Stimulated activated CD8-positive, alpha-beta memory T cell treated with anti-CD3 and anti-CD28 coated beads, Interleukin-12 subunit alpha, Interleukin-12 subunit beta, amount 100 ng/mL, for 24 hours (primary cell): ENCODE measurements around the gene TGFB1.
"Not testable (repeated sequence)": the region's sequence is repeated elsewhere in the genome, so short reads cannot be mapped to it uniquely, and the experiment has no call there.

Experiments
- DNase-seq: peaks from one replicate; pipeline ENCODE4 v3.0.0-alpha.2; 2020; ENCODE audit errors: extremely low read depth

Gene TGFB1

DNA sequence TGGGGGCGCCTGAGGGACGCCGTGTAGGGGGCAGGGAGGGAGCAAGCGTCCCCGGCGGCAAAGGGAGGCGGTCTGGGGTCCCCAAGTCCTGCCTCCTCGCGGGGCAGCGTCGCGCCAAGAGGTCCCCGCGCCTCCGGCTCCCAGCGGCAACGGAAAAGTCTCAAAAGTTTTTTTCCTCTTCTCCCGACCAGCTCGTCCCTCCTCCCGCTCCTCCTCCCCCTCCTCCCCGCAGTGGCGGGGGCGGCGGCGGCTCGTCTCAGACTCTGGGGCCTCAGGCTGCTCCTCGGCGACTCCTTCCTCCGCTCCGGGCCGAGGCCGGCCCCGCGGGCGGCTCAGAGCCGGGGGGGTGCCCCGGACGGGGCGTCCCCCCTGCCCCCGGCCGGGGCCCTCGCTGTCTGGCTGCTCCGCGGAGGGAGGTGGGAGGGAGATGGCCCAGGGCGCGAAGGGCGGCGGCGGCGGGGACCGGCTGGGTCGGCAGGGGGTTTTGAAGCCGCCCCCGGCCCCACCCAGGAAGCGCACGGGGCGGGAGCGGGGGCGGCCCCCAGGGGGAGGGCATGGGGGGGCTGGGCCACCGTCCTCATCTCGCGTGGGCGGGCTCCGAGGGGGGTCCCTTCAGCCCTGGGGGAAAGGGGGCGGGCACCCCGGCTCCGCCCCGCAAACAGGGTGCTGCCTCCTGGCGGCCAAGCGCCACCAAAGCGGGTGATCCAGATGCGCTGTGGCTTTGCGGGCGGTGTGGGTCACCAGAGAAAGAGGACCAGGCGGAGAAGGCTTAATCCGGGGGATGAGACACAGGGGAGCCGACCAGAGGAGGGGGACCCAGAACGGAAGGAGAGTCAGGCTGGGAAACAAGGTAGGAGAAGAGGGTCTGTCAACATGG, at the start of gene TGFB1:
TSS of gene TGFB1 (minus strand) at position 457 of the 877 bp plus-strand sequence. CDS start 878 bp downstream, outside the sequence.
- DNase-seq = peak; percentile 83

DNA sequence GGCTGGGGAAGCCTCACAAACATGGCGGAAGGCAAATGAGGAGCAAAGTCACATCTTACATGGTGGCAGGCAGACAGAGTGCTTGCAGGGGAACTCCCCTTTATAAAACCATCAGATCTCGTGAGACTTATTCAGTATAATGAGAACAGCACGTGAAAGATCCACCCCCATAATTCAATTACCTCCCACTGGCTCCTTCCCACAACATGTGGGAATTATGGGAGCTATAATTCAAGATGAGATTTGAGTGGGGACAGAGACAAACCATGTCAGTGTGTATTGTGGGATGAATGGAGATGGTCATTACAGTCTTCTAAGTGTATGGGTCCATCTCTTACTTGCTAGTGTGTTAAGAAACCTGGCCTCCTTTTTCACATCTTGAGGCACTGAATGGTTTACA, 48.3 kb upstream of the TGFB1 start:
- DNase-seq = no peak

DNA sequence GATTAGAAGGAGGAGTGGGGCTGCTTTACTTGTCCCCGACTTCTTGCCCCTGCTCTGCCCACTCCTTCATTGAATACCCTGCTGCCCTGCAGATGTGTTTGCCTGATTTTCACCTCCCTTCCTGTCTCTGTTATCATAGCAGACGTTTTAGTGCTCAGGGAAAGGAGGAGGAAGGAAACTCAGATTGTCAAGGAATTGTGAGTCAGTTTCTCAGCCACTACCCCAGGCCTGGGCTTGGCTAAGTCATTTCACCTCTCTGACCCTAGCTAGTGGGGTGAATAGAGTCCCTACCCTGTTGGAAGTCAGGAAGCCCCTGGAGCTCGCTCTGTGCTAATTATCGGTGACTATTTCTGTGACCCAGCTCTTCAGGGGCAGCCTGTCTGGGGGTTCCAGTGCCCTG, 47.8 kb upstream of the TGFB1 start:
- DNase-seq = no peak

DNA sequence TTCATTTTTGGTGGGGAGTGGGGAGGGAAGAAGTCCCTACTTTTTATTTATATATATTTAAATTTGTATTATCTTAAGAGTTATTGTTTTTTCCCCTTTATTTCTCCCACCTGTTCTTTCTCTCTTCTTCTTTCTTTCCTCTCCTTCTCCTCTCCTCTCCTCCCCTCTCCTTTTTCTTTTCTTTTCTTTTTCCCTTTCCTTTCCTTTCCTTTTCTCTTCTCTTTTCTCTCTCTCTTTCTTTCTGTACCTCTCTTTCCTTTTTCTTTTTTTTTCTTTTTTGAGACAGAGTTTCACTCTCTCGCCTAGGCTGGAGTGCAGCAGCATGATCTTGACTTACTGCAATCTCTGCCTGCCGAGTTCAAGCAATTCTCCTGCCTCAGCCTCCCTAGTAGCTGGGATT, 45.8 kb upstream of the TGFB1 start:
- no peak for DNase-seq

DNA sequence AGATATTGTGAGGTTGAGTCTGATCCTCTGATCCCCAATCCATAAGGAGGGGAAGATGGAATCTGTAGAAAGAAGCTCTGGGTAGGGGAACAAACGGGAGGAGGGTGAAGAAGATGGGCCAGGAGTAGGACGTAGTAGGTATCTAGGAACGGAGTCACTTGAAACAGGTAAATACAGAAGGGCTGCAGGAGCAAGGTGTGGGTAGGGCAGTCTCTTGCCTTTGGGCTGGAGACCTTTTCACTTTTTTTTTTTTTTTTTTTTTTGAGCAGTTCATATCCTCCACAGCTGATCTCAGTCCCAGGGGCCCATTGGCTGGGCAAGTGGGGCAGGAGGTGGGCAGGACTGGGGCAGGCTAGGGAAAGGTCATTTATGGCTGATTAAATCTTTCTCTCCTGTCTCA, 45.4 kb upstream of the TGFB1 start:
- no peak for DNase-seq

DNA sequence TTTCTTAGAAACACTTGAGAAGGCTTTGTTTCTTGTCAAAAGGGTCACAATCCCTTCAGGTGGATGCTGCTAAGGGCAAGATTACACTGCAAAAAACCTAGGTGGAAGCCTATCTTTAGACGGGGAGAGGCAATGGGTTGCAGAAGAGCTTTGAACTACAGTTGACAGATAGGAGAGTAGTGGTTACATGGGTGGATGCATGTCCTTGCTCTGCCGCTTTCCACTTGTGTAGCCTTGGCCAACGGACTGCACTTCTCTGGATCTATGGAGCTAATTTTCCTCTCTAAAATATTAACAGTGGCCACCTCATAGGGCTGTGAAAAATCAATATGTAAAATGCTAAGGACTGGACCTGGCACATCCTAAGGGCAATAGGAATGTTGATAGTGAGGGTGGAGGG, 44.9 kb upstream of the TGFB1 start:
- DNase-seq = no peak

DNA sequence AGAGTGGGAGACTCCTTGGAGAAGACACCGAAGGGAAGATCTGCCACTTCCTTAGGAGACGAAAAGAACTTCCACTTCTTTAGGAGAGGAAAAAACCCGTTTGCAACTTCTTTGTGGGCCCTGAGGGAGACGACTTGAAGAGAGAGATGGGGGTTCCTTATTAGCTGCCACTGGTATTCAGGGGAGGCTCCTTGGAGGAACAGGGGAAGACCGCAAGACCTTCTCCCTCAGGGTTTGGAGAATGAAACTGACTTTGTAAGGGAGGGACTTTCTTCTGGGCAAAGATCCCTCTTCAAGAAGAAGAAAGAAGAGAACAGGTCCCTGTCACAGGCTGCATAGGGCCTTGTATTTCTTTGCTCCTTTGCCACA, 44.3 kb upstream of the TGFB1 start:
- DNase-seq = no peak

DNA sequence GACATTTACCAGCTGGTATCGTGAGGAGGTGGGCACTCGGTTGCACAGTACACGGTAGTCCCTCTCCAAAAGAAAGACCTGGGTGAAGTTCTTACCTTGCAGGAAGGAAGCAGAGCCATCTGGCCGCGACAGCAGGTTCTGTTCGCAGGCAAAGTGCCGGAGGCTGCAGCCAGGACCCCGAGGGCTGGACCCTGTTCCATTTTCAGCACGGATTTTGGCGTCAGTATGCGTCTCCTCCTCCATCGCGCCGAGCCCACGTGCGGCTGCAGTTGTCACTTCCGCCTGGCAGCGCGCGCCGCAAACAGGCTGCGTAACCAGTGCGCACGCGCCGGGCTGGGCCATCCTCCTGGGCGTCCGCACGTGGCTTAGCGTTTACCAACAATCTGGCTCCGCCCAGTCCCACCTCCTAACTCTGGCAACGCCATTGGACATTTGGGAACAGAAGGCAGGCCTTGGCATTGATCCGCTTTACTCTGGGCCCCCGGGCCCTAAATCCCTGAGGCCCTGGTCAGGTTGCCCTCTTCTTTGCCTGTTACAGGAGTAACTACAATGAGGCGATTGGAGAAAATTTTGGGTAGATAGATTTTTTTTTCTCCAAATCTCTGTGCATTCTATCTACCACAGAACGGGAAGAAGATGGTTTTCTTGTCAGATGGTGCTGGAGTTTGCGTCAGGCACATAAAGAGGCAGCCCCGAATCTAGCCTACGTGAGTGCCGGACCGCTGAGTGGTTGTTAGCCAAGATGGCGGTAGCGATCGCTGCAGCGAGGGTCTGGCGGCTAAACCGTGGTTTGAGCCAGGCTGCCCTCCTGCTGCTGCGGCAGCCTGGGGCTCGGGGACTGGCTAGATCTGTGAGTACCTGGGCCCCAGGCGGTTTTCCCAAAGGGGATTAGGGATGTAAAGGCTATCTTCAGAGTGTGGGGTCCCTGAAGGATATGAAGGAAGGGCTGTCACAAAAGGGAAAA, 43.6 kb upstream of the TGFB1 start, which contains the start of the genes BCKDHA and EXOSC5:
TSS of gene BCKDHA (plus strand) at position 733 of the 964 bp plus-strand sequence. CDS start at position 743, 10 bp downstream.
TSS of gene EXOSC5 (minus strand) at position 274 of the 964 bp plus-strand sequence. CDS start at position 243, 31 bp downstream.
- DNase-seq = peak; percentile 99

DNA sequence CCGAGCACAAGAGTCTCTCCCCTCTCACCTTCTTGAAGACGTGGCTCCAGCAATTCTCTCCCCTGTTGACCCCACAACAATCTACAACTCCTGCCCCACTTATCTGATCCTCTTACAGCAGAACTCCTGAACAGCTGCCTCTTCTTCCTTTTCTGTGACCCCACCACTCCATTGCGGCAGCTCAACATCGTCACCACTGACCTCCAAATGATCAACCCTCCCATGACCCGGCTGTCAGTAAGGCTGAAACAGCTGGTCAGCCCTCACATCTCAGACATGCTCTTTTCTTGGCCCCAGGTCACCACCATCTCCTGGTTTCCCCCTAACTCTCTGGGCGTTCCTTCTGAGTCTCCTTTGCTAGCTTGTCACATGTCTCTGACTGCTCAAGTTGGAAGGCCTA, 41.6 kb upstream of the TGFB1 start:
- no peak for DNase-seq

DNA sequence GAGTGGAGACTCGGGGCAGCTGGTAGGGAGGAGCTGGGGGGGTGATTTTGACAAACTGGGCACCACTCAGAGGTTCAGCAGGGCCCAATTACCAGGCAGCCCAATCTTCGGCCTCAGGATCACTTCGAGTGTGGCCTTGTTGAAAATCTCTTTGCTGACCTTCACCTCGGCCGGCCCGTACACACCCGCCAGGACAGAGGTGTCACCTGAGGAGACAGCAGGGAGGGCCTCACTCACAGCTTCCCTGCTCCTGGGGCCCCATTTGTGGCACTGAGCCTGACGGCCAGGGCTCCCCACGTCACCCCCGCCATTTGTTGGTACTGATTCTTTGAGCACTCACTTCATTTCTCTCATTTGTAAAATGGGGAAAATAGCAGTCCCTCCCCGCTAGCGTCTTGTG, 39.1 kb upstream of the TGFB1 start:
- DNase-seq = no peak

DNA sequence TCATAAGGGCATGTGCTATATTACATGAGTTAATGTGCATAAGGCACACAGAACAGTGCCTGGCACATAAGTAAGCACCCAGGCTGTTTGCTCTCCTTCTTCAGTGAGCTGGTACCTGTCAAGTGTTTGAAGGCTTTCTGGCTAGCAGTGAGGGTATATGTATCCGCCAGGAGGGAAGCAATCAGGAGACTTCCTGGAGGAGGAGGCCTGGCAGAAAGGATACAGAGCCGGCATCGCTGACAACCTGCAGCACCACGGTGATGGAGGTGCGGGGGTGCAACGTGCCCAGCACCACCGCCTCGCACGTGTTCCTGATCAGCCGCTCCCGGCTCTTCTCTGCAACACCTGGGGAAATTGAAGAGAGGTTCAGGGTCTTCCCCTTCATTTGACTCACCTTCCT, 37.9 kb upstream of the TGFB1 start:
- no peak for DNase-seq

DNA sequence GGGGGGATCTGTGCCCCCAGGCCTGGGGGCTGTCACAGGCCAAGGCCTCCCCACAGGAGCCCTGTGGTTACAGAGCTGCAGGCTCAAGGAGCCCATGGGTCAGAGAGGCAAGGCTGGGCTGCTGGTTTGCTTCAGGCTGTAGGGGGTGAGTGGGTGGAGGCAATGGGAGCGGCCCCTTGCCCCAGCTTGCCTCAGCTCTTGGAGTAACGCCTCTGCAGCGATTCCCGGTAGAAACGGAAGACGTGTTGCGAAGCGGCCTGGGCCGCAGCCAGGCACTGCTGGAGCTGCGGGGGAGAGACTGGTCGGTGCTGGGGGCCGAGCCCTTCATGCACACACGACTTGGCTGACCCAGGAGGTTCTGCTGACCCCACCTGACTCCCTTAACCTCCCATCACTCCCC, 32.7 kb upstream of the TGFB1 start:
- no peak for DNase-seq

DNA sequence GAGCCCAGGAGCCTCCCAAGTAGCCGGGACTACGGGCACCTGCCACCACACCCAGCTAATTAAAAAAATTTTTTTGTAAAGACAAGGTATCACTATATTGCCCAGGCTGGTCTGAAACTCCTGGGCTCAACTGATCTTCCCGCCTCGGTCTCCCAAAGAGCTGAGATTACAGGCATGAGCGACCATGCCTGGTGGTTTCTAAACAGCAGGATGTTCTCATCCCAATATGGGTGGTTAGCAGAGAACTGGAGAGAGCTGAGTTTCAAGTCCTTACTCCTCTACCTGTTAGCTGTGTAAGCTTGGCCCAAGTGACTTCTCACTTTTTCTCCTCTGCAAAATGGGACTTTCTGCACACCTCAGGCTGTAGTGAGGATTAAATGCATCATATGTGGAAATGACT, 30.6 kb upstream of the TGFB1 start:
- no peak for DNase-seq

DNA sequence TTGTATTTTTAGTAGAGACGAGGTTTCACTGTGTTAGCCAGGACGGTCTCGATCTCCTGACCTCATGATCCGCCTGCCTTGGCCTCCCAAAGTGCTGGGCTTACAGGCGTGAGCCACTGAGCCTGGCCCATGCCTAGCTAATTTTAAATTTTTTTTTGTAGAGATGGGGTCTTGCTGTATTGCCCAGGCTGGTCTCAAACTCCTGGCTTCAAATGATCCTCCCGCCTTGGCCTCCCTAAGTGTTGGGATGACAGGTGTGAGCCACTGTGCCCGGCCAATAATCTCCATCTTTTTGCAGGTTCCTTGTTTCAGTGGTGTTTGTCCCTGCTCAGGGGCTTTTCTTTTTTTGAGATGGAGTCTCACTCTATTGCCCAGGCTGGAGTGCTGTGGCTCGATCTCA, 27.8 kb upstream of the TGFB1 start:
- not testable (repeated sequence) for DNase-seq

DNA sequence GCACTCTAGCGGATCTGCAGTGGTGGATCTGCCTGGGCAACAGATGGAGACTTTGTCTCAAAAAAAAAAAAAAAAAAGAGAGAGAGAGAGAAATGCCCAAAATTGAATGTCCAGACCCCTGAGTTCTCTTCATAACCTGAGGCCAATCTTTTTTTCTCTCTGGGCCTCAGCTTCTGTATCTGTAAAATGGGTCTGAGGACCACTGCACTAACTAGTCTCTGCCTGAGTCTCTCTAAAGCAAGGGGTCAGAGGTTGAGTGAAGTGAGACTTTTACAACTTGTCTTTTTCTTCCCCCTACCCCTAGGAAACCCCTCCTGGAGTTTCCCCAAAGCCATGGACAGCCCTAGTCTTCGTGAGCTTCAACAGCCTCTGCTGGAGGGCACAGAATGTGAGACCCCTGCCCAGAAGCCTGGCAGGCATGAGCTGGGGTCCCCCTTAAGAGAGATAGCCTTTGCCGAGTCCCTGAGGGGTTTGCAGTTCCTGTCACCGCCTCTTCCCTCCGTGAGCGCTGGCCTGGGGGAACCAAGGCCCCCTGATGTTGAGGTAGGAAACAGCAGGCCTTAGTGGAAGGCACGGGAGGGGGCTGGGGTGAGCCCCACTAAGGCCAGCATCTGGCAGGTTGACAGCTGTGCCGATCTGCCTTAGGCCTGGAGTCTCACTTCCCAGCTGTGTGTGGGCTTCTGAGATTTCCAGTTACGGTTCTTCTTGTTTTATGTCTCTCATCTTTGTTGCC, 24.4 kb upstream of the TGFB1 start:
- no peak for DNase-seq

DNA sequence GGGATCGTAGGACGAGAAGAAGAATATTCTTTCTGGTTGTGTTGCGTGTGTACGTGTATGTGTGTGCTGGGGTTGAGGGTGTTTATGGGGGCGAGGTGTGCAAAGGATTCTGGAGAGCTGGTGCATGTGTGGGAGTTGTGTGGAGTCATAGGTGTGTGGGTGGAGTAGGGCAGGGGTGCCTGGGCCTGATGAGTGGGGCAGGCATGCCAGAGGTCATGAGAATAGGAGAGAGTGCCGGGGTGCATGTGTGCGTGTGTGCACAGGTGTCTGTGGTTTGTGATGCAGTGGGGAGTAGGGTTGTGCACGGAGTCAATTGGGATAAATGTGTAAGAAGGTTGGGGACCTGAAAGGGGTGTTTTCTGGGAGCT, 23.3 kb upstream of the TGFB1 start:
- DNase-seq = no peak

DNA sequence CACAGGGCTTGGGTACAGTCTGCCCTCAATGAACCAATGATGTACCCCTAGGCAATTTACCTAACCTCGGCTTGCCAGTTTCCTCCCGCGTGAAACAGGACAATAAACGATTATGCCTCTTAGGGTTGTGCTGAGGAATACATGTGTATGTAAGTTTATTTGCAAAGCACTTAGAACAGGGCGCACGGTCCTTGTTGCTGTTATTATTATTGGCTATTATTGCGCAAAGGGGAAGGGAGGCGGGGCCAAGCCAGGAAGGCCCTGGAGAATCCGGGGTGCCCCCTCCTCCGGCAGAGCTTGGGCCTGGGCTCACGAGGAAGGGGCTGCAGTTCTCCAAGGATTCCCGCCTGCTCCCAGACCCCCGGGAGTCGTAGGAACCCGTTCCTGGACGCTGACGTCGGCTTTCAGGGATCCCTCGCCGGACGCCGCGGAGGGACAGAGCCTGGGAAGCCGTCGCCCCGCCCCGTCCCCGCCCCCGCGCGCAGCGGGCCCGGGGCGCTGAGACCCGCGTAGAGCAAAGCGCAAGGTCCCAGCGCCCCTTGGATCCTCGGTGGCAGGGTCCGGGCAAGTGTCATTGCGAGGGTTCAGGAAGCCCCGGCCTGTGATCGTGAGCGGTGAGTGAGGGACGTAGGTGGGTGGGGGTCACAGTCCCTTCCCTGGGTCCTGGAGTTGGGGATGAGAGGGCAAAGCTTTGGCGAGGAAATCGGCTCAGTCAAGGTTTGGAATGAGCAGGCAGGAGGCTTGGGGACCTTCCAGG, 22.7 kb upstream of the TGFB1 start, which contains the start of gene TMEM91:
TSS of gene TMEM91 (plus strand) at position 293 of the 757 bp plus-strand sequence. CDS start 1,777 bp downstream, outside the sequence.
- no peak for DNase-seq

DNA sequence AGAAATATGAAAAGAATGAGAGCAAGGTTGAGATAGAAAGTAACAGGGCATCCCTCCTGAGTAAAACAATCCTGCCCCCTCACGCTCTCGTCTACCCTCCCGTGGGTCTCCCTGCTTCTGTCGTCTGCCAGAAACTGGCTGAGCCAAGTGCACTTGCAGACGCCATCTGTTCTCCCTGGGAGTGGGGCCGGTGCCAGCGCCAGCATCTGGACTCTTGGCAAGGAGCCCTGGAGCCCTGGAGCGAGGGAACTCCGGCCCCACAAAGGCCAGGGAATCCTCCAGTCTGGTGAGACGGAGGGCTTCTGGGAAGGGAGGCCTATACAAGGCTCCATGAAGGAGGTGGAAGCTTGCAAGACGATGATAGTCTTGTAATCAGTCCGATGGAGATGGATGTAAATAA, 20.3 kb upstream of the TGFB1 start:
- no peak for DNase-seq

DNA sequence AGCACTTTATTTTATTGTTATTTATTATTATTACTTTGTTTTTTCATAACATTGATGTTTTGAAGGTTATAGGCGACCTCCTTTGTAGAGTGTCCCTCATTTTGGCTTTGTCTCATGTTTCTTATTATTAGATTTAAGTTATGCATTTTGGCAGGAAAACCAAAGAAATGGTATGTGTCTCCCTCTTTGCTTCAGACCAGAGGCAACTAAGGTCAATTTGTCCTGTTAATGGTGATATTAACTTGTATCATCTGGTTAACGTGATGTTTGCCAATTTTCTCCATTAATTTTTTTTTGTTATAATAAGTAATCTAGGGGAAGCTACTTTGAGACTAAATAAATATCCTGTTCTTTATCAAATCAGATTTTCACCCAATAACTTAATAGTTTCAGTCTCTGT, 18.8 kb upstream of the TGFB1 start:
- DNase-seq = no peak

DNA sequence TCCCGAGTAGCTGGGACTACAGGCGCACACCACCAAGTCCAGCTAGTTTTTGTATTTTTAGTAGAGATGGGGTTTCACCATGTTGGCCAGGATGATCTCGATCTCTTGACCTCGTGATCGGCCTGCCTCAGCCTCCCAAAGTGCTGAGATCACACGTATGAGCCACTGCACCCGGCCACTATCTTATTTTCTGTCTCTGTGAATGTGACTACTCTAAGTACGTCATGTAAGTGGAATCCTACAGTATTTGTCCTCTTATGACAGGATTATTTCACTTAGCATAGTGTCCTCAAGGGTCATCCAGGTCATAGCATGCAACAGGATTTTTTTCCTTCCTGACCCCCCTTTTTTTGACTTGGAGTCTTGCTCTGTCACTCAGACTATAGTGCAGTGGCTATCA, 17.8 kb upstream of the TGFB1 start:
- no peak for DNase-seq

DNA sequence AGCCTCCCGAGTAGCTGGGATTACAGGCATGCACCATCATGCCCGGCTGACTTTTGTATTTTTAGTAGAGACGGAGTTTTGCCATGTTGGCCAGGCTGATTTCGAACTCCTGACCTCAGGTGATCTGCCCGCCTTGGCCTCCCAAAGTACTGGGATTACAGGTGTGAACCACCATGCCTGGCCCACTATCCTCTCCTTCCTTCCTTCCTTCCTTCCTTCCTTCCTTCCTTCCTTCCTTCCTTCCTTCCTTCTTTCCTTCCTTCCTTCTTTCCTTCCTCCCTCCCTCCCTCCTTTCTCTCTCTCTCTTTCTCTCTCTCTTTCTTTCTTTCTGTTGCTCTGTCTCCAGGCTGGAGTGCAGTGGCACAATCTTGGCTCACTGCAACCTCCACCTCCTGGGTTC, 17.4 kb upstream of the TGFB1 start:
- DNase-seq = not testable (repeated sequence)
